ENCODE data around the gene CEP128. TPM values are rescaled to one million over a fixed set of nuclear protein-coding genes. Genes with fewer than 3 reads are reported as not detected.

The CEP128 gene
- polyA plus RNA-seq, 1 donor (not counting 4 experiments of a cell fraction or from before 2014, with no cell fraction given) = 2.6 TPM

DNA sequence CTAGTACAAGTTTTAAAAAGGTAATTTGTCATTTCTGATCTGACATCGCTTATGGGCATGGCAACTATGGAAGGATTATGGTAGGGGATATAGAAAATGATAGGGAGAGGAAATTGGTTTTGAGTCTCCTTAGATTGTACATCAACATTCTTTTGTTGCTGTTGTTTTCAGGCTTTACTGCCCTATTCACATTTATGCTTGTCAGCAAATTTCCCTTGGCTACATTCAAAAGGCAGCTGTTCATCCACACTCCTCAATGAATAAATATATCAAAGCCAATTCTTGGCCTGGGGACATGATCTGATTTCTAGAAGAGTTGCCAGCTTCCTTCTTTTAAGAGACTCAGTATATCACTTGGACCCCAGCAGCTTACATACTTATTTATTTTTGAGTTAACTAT lies 283.4 kb downstream of the CEP128 start:
- no peak overlapping the region for H3K4me3 ChIP-seq (ENCODE audit: control insufficient read depth in 2 of 3, extremely low read depth in 1 of 3, insufficient read depth in 2 of 3, low read depth in 1 of 3, low read length in 3 of 3)
- H3K9me3 ChIP-seq (ENCODE audit: control insufficient read depth, low read depth, low read length) = no peaks in the 10 kb centered on the region
- no peaks in the 10 kb centered on the region for H3K36me3 ChIP-seq (ENCODE audit: control insufficient read depth in 2 of 2, extremely low read depth in 1 of 2, insufficient read depth in 2 of 2, low read length in 2 of 2)
- H3K4me2 ChIP-seq (ENCODE audit: control insufficient read depth, extremely low read depth, insufficient read depth, low read depth, low read length) = no peak overlapping the region
- no peaks in the 10 kb centered on the region for H3K9me1 ChIP-seq (ENCODE audit: control insufficient read depth, extremely low read depth, insufficient read depth, low read length)
- H3K4me1 ChIP-seq (ENCODE audit: control insufficient read depth, extremely low read depth, insufficient read depth, low read length) = no peaks in the 10 kb centered on the region
- H4K20me1 ChIP-seq (ENCODE audit: control insufficient read depth, extremely low read depth, insufficient read depth, low read length) = no peaks in the 10 kb centered on the region
- no peak overlapping the region for H3K9ac ChIP-seq (ENCODE audit: control insufficient read depth, extremely low read depth, insufficient read depth, low read length)
- H3K27me3 ChIP-seq (ENCODE audit: control insufficient read depth, extremely low read depth, insufficient read depth, low read length) = no peaks in the 10 kb centered on the region
- no peak overlapping the region for H2AFZ ChIP-seq (ENCODE audit: control insufficient read depth, low read length)
- no peak for DNase-seq (ENCODE audit: low read depth, low spot score)
- dilution Hi-C loops (cut with MboI; ENCODE audit: extremely low pct_ligation_motif_present, low sequenced_read_pairs) = no loop called here
- H3K27ac ChIP-seq (ENCODE audit: control insufficient read depth, insufficient read depth, low read length) = no peak overlapping the region
- H3K79me2 ChIP-seq (ENCODE audit: control insufficient read depth, insufficient read depth, low read length) = no peaks in the 10 kb centered on the region
- FAIRE-seq = no peak
- no peak for TF ChIP-seq CTCF (optimal IDR thresholded peaks at IDR 0.05 in 1 of 3, IDR thresholded peaks at IDR 0.05 in 1 of 3, conservative IDR thresholded peaks at IDR 0.05 in 1 of 3; ENCODE audit: extremely low read depth in 1 of 3, insufficient read depth in 2 of 3, low read length in 3 of 3)
- TF ChIP-seq EZH2 (IDR thresholded peaks at IDR 0.05; ENCODE audit: low read length) = no peak

DNA sequence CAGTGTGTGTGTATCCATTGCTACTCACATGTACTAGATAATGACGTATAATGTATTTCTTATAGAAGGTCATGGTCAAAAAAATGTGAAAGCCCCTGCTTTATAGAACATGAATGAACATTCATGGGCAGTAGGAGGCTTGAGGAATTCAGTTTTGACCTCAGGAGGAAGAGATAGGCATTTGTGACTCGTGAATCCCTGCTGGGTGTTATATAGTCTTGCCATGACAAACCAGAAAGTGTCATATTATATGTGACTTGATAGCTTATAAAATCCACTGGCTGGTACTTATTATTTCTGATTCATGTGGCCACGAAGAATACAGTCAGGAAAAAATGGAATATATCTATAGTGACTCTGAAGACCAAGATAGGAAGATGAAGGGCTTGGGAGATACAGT lies 287.6 kb downstream of the CEP128 start:
- DNase-seq (ENCODE audit: low read depth, low spot score) (no peak), FAIRE-seq (no peak)
- no peaks in the 10 kb centered on the region for H4K20me1 ChIP-seq (ENCODE audit: control insufficient read depth, extremely low read depth, insufficient read depth, low read length)
- no peak overlapping the region for H3K4me2 ChIP-seq (ENCODE audit: control insufficient read depth, extremely low read depth, insufficient read depth, low read depth, low read length)
- no peaks in the 10 kb centered on the region for H3K36me3 ChIP-seq (ENCODE audit: control insufficient read depth in 2 of 2, extremely low read depth in 1 of 2, insufficient read depth in 2 of 2, low read length in 2 of 2)
- no peaks in the 10 kb centered on the region for H3K4me1 ChIP-seq (ENCODE audit: control insufficient read depth, extremely low read depth, insufficient read depth, low read length)
- no peak overlapping the region for H3K4me3 ChIP-seq (ENCODE audit: control insufficient read depth in 2 of 3, extremely low read depth in 1 of 3, insufficient read depth in 2 of 3, low read depth in 1 of 3, low read length in 3 of 3)
- H3K27ac ChIP-seq (ENCODE audit: control insufficient read depth, insufficient read depth, low read length) = no peak overlapping the region
- TF ChIP-seq EZH2 (IDR thresholded peaks at IDR 0.05; ENCODE audit: low read length) (no peak), CTCF (optimal IDR thresholded peaks at IDR 0.05 in 1 of 3, IDR thresholded peaks at IDR 0.05 in 1 of 3, conservative IDR thresholded peaks at IDR 0.05 in 1 of 3; ENCODE audit: extremely low read depth in 1 of 3, insufficient read depth in 2 of 3, low read length in 3 of 3) (no peak)
- no peak overlapping the region for H2AFZ ChIP-seq (ENCODE audit: control insufficient read depth, low read length)
- no peaks in the 10 kb centered on the region for H3K9me3 ChIP-seq (ENCODE audit: control insufficient read depth, low read depth, low read length)
- H3K9me1 ChIP-seq (ENCODE audit: control insufficient read depth, extremely low read depth, insufficient read depth, low read length) = no peaks in the 10 kb centered on the region
- no peaks in the 10 kb centered on the region for H3K27me3 ChIP-seq (ENCODE audit: control insufficient read depth, extremely low read depth, insufficient read depth, low read length)
- dilution Hi-C loops (cut with MboI; ENCODE audit: extremely low pct_ligation_motif_present, low sequenced_read_pairs) = no loop called here
- no peak overlapping the region for H3K9ac ChIP-seq (ENCODE audit: control insufficient read depth, extremely low read depth, insufficient read depth, low read length)
- H3K79me2 ChIP-seq (ENCODE audit: control insufficient read depth, insufficient read depth, low read length) = no peaks in the 10 kb centered on the region
